Ammon's horn (tissue), 1 donor: Measurements from ENCODE around the gene OR2V1.
"Not testable (repeated sequence)": the region's sequence is repeated elsewhere in the genome, so short reads cannot be mapped to it uniquely, and the experiment has no call there.

ENCODE experiments used
- DNase-seq: peaks from one replicate; pipeline ENCODE4 v3.0.0-alpha.2; 2016; ENCODE audit warnings: low spot score

Gene OR2V1

DNA sequence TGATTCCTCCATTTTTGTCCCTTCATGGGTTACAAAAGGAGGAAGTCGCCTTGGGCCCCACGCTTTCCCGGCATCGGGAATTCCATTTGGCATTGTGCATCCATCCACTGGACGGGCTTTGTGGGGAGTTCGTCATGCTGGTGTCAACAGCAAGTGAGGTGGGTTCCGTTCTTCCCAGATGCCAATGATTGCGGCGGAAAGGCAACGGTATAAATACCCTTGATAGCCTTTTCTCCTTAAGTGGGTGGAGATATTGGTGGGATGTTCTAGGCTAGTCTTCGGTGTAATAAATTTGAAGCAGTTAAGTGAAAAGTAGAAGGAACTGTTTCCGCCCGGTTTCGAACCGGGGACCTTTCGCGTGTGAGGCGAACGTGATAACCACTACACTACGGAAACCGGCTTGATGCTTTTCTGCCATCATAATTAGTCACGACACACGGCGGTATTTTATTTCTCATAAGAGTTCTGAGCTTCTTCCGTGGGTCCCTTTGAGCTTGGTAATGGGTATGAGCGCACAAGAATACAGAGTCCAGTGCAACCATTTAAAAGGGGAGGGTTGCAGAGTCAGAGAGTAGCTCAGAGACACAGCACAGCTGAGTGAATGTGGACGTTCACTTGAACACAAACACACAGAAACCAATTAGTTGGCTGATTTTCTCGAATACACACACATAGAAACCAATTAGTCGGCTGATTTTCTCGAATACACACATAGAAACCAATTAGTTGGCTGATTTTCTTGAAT is 28.9 kb downstream of the OR2V1 start:
- not testable (repeated sequence) for DNase-seq

DNA sequence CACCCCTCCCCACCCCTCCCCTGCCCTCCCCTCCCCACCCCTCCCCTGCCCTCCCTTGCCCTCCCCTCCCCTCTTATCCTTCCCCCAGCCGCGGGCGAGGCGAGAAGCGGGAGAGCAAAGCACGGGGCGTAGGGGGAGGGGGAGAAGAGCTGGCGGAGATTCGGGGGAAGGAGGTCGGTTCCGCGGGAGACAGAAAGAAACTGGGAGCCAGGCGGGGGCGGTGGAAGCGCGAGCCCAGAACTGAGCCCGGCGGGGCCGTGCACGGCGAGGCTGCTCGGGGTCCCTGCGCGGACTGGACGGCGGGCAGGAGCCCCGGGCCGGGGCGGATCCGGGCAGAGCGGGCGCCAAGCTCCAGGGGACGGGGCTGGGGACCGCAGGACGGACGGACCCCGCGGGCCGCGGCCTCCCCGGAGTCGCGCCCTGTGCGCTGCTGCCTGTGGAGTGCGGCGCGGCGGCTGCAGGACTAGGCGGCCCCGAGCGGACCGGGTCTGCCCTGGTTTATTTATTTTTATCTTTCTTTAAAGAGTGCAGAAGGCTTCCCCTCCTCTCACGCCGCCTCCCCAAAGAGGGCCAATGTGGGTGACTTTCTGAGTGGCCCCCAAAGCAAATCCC is 29.8 kb downstream of the OR2V1 start:
- not testable (repeated sequence) for DNase-seq

DNA sequence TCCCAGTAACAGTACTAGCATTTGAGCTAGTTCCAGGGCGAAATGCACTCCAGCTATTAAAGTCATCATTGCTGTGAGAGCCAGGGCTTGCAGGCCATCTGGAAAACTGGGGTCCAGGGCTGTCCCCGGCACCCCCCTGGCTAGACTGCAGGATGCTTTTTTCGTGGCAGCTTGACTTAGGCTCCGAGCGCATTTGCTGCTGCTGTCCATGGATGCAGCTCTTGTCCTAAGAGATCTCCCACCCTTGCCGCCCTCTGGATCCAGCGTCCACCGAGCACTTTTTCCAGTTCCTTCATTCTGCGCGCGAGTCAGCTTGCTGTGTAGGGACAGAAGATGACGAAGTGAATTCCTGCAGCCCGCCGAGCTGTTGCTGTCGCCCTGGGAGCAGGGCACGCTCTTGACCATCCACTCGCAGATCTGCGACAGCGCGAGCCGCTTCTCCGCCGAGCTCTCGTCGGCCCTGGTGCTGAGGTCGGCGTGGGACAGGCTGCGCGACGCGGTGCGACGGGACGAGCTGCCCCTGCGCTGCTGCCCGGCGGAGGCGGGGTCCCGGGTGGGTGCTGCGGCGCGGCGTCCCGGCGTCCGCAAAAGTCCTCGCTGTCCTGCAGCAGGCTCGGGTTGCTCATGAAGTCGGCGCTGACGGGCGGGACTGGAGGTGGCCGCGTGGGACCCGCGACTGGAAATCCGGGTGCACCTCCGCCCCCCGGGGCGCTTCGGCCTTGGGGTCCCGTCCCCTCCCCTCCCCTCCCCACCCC is 30.7 kb downstream of the OR2V1 start:
- no peak for DNase-seq

DNA sequence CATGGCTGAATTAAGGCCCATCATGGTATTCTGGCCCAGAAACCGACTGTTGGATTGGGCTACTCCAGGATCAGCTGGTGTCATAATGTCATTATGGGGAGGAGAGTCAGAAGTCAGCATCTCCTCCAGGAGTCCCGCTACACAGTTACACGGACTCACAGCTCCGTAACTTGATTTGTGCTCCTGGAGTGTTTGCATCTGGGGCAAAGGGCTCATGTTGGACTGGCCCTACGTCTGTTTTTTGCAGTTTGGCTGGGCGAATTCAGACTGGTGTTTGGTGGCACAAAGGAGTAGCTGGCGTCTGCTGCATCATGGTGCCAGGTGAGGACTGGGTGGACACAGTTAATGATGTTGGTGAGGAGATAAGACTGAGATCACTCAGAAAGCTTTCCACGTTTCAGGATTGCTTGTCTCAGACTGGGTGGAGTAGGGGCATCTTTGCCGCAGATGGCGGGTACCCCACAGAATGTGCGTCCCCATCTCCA is 31.3 kb downstream of the OR2V1 start:
- no peak for DNase-seq

DNA sequence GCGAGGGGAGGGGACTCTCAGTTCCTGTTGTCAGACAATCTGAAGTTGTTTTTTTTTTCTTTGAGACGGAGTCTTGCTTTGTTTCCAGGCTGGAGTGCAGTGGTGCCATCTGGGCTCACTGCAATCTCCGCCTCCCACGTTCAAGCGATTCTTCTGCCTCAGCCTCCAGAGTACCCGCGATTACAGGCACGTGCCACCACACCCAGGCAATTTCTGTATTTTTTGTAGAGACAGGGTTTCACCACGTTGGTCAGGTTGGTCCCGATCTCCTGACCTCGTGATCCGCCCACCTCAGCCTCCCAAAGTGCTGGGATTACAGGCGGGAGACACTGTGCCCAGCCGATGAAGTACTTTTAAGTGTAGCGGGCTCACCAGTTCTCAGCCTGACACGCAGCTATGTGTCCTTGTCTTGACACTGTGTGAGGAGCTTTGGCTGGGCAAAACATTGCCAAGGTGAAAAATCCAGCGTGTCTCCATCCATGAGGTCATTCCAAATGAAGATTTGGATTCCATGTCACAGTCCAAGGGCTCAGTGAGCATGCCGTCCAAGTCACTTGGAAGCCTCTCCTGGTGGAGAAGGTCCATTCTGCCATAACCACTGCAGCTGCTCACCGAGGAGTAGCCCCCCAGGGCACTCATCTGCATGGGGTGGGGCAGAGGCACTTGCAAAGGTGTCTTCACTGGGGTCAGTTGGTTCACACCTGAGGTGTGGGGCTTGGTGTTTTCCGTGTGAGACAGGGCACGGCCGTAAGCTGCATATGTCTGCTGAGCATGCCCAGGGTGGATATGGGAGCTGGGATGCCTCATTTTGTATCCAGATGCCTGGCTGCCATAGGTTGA is 32.0 kb downstream of the OR2V1 start:
- no peak for DNase-seq

DNA sequence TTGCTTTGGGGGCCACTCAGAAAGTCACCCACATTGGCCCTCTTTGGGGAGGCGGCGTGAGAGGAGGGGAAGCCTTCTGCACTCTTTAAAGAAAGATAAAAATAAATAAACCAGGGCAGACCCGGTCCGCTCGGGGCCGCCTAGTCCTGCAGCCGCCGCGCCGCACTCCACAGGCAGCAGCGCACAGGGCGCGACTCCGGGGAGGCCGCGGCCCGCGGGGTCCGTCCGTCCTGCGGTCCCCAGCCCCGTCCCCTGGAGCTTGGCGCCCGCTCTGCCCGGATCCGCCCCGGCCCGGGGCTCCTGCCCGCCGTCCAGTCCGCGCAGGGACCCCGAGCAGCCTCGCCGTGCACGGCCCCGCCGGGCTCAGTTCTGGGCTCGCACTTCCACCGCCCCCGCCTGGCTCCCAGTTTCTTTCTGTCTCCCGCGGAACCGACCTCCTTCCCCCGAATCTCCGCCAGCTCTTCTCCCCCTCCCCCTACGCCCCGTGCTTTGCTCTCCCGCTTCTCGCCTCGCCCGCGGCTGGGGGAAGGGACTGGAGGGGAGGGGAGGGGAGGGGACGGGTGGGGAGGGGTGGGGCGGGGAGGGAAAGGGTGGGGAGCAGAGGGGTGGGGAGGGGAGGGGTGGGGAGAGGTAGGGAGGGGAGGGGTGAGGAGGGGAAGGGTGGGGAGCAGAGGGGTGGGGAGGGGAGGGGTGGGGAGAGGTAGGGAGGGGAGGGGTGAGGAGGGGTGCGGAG is 33.0 kb downstream of the OR2V1 start:
- DNase-seq, result not testable (repeated sequence)

DNA sequence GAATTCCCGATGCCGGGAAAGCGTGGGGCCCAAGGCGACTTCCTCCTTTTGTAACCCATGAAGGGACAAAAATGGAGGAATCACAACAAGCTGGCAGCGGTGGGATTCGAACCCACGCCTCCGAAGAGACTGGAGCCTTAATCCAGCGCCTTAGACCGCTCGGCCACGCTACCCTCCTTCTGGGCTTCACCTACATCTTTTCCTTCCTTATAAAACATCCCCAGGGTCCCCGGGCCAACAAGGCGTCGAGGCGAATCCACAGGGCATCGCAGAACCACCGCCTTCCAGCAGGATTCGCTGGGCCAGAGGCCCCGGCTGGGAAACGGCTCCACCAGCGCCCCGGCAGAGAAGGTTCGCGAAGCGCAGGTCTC is 33.6 kb downstream of the OR2V1 start:
- DNase-seq, result not testable (repeated sequence)

DNA sequence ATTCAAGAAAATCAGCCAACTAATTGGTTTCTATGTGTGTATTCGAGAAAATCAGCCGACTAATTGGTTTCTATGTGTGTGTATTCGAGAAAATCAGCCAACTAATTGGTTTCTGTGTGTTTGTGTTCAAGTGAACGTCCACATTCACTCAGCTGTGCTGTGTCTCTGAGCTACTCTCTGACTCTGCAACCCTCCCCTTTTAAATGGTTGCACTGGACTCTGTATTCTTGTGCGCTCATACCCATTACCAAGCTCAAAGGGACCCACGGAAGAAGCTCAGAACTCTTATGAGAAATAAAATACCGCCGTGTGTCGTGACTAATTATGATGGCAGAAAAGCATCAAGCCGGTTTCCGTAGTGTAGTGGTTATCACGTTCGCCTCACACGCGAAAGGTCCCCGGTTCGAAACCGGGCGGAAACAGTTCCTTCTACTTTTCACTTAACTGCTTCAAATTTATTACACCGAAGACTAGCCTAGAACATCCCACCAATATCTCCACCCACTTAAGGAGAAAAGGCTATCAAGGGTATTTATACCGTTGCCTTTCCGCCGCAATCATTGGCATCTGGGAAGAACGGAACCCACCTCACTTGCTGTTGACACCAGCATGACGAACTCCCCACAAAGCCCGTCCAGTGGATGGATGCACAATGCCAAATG is 34.1 kb downstream of the OR2V1 start:
- not testable (repeated sequence) for DNase-seq

DNA sequence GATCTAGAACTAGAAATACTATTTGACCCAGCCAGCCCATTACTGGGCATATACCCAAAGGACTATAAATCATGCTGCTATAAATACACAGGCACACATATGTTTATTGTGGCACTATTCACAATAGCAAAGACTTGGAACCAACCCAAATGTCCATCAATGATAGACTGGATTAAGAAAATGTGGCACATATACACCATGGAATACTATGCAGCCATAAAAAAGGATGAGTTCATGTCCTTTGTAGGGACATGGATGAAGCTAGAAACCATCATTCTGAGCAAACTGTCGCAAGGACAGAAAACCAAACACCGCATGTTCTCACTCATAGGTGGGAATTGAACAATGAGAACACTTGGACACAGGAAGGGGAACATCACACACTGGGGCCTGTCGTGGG is 35.8 kb downstream of the OR2V1 start:
- not testable (repeated sequence) for DNase-seq

DNA sequence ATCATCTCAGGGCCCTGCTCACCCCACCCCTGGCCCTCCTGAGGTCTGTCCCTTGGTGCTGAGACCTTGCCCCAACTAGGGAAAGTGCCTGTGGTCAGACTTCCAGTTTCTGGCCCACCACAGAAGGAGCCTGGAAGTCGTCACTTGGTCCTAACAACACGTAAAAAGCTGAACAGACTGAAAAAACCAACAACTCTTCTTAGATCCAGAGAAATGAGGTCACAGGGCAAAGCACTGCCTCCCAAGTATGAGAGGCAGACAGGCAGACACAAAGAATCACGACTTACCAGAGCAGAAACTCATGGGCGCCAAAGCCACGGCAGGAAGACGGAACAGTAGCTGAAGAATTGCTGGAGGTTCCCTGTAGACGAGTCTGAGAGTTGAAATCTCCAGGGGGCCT is 38.5 kb downstream of the OR2V1 start:
- DNase-seq, result no peak

DNA sequence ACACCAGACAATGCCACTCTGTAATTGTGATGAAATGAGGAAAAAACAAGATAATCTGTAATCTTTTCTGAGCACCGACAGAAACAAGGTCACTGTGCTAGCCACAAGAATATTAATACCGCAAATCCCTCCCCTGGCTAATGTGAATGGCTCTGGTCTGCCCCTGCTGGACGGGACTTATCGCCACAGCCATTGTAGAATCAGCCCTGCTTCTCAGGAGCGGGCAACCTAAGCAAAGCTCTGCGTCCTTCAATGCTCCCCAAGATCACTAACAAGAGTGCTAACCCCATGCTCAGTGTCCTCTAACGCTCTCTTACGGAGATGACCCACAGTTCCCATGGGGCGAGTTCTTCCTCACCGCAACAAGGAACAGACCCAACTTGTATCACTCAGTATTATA is 42.7 kb downstream of the OR2V1 start:
- no peak for DNase-seq

DNA sequence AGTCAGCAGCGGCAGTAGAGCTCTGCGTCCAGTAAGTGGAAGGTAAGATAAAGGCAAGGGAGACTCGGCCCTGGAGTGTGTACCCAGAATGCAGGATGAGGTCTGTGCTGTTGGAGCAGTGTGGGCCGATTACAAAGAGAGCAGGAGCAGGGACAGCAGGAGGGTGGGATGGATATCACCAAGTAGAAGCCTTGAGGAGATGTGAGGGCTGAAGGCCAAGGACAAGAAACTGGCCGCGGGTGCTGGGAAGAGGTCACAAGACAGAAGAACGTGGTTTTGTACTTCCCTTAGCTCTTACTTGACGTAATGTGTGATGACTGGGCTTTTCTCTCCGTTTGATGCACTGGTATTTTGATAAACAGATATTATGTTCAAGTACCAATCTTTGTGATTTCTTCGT is 43.7 kb downstream of the OR2V1 start:
- DNase-seq, result no peak

DNA sequence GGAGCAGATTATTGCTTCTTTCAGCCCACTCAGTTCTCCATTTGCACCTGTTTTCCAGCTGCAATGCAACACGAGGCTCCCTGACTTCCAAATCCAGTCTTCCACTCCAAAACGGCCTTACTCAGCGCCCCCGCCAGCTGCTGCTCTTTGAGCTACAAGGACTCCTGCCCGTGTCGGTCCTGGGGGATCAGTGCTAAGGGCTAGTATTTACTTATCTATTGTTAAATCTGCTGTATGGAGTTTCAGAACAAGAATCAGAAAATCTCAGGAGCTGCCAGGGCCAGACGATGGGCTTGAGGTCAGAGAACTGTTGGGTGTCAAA is 44.1 kb downstream of the OR2V1 start:
- DNase-seq, result no peak

DNA sequence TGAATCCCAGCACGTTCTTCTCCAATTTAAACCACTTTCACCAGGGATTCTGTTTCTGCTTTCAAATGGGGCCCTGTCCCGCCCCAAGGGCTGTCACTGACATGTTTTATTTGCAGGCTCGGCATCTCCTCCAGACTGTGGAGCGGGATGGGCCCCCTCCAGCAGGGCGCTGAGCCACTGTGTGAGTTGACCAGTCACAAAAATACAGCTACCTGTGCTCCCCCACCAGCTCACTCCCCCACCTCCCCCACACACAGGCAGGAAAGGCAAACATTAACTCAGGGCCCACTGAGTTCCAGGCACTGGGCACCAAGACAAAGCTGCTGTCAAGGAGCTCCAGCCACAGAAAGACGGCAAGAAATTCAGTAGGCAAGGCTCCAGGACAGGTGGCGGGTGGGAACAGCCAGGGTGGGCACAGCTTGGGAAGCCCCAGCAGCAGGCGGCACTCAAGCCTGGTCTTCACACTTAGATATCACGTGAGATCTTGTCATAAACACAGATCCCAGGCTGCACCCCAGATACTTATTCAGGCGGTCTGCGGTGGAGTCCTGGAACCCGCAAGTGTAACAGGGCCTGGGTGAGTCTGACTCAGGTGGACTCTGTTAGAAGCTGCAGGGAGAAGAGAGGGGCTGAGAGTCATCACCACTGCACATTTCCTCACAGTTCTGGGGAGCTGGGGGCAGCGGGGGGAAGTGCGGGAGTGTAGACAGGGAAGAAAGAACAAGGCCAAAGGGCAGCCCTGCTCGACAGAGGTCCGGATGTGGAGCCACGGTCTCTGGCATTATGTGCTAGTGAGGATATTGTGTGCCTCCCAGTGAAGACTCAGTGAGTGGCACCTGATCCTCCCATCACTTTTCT is 44.7 kb downstream of the OR2V1 start:
- DNase-seq, result no peak

DNA sequence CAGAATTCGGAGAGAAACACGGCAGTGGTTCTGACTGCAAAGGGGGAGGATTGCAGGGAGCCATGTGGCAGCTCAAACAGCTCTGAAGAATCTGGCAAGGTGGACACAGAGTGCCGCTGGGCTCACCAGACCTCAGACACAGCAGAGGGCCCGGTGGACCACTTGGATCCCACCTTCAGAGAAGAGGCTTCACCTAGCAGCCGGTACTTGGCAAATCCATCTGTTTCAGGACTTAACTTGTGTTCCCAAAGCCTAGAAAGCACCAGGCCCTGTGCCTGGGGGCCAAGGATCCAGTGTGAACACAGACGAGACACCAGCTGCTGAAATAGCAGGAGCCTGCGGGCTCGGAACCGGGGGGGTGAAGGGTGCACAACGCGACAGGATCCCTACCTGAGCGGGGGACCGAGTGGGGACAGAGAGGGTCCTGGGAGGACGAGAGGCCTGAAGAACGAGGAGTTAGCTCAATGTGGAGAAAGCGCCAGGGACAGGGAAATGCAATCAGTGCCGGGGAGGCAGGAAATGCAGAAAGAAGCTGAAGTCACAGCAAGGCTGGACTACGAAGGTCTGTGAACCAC is 46.3 kb downstream of the OR2V1 start:
- no peak for DNase-seq

DNA sequence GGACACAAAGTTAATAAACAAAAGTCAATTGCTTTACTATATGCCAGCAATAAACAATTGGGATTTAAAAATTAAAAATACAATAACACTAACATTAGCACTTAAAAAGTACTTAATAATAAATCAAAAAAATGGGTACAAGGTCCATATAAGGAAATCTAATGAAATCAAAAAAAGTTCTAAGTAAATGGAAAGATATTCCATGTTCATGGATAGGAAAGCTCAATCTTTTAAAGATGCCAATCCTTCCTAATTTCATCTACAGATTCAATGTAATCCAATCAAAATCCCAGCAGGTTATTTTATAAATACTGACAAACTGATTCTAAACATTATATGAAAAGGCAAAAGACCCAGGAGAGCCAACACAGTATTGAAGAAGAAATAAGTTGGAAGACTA is 49.0 kb downstream of the OR2V1 start:
- no peak for DNase-seq

DNA sequence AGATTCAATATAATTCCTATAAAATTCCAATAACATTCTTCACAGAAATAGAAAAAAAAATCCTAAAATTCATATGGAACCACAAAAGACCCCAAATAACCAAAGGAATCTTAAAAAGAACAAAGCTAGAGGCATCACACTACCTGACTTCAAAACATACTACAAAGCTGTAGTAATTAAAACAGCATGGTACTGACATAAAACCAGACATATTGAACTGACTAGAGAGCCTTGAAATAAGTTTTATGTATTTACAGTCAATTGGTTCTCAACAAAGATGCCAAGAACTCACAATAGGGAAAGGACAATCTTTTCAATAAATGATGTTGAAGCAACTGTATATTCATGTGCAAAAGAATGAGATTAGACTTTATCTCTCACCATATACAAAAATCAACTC is 54.0 kb downstream of the OR2V1 start:
- no peak for DNase-seq
